ENCODE results near the gene VIM.

DNA sequence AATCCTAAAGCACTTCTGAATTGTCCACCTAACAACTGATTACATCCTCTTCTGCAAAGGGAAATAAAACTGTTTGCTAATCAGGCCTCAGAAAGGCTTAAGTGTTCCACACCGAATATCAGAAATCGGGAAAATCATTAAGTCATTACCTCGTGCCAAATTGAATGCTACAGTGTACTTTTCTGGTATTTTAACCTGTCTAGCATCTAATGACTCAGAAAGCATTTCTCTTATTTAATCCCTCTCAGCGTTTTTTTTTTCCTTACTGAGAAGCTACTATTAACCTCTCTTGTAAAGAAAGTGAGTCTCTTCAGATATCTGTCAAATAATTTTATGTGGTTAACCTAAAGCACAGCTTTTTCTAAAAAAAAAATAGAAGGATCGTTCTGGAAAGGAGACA, 28.6 kb downstream of the VIM start:
- TF ChIP-seq, protein P1, sequence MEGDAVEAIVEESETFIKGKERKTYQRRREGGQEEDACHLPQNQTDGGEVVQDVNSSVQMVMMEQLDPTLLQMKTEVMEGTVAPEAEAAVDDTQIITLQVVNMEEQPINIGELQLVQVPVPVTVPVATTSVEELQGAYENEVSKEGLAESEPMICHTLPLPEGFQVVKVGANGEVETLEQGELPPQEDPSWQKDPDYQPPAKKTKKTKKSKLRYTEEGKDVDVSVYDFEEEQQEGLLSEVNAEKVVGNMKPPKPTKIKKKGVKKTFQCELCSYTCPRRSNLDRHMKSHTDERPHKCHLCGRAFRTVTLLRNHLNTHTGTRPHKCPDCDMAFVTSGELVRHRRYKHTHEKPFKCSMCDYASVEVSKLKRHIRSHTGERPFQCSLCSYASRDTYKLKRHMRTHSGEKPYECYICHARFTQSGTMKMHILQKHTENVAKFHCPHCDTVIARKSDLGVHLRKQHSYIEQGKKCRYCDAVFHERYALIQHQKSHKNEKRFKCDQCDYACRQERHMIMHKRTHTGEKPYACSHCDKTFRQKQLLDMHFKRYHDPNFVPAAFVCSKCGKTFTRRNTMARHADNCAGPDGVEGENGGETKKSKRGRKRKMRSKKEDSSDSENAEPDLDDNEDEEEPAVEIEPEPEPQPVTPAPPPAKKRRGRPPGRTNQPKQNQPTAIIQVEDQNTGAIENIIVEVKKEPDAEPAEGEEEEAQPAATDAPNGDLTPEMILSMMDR (conservative IDR thresholded peaks at IDR 0.05; ENCODE audit: low read length): no peak
- TF ChIP-seq EZH2phosphoT487 (IDR thresholded peaks at IDR 0.05; ENCODE audit: borderline replicate concordance): no peak

Data from Loucy (cell line).